ENCODE data around the gene GGTLC3.
"Not testable (repeated sequence)": the region's sequence is repeated elsewhere in the genome, so short reads cannot be mapped to it uniquely, and the experiment has no call there.

Gene GGTLC3

GRCh38 chr22:18539994-18540393, 22.0 kb upstream of the GGTLC3 start:
- not testable (repeated sequence) for H3K9me3 ChIP-seq (ENCODE audit: control insufficient read depth, low read length); H3K4me1 ChIP-seq (ENCODE audit: control insufficient read depth, insufficient read depth, low read length, poor library complexity, severe bottlenecking); H3K36me3 ChIP-seq (ENCODE audit: control insufficient read depth, insufficient read depth, low read length); H3K27ac ChIP-seq (ENCODE audit: low read depth, low read length, severe bottlenecking); H3K4me3 ChIP-seq (ENCODE audit: extremely low read depth, insufficient read depth, low read length, poor library complexity, severe bottlenecking)
- WGBS, 2 experiments (ENCODE audit: insufficient coverage in 2 of 2) = no CpG with 5 or more reads among the region's 6 CpGs

GRCh38 chr22:18534315-18534714, 16.4 kb upstream of the GGTLC3 start:
- H3K36me3 ChIP-seq (ENCODE audit: control insufficient read depth, insufficient read depth, low read length); H3K4me1 ChIP-seq (ENCODE audit: control insufficient read depth, insufficient read depth, low read length, poor library complexity, severe bottlenecking); H3K27ac ChIP-seq (ENCODE audit: low read depth, low read length, severe bottlenecking); H3K4me3 ChIP-seq (ENCODE audit: extremely low read depth, insufficient read depth, low read length, poor library complexity, severe bottlenecking); H3K9me3 ChIP-seq (ENCODE audit: control insufficient read depth, low read length): not testable (repeated sequence)
- WGBS, 2 experiments (ENCODE audit: insufficient coverage in 2 of 2) = no CpG with 5 or more reads among the region's 12 CpGs

DNA sequence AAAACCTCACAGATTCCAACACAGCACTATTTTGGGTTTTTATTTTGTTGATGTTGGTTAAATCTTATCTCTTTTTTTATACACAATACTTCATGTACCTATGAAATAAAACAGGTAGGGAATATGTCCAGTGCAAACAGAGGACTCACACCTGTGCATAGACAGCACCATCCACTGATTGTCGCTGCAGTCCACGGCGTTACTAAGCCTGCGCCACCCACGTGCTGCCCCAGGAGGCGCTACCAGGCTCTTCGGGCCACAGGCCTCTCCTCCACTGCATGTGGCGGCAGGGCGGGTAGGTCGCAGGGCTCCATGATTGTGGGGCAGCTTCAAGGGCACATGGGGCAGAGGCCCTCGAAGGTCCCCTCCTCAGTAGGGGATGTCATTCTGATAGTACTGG, 15.7 kb upstream of the GGTLC3 start:
- not testable (repeated sequence) for H3K9me3 ChIP-seq (ENCODE audit: control insufficient read depth, low read length); H3K27ac ChIP-seq (ENCODE audit: low read depth, low read length, severe bottlenecking); H3K4me1 ChIP-seq (ENCODE audit: control insufficient read depth, insufficient read depth, low read length, poor library complexity, severe bottlenecking); H3K36me3 ChIP-seq (ENCODE audit: control insufficient read depth, insufficient read depth, low read length); H3K4me3 ChIP-seq (ENCODE audit: extremely low read depth, insufficient read depth, low read length, poor library complexity, severe bottlenecking)
- whole genome bisulfite sequencing, 2 experiments (ENCODE audit: insufficient coverage in 2 of 2) = no CpG with 5 or more reads among the region's 11 CpGs

DNA sequence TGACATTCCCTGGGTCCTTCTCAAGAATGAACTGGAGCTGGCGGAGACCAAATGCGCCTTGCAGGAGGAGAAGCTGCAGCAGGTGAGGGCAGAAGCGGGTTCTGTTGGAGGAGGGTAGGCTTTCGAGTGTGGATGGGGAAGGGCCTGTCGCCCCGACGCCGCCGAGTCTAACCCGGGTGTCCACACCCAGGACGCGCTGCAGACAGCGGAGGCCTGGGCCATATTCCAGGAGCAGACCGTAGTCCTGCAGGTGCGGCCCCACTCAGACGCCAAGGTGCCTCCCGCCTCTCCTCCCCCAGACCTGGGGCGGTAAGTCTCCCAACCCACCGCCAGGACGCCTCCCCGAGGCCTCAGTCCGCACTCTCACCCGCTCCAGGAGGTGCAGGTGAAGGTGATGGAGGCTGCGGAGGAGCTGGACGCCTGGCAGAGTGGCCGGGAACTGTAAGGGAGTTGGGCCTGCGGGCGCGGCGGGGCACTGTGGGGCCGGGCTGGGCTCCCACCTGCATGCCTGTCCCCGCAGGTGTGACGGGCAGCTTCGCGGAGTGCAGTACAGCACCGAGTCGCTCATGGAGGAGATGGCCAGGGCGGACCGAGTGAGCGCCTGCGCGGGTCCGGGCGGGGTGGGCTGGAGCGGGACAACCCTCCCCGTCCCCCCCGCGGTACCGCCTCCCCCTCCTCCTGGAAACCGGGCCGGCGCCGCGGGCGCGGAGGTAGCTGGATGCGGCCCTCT, 11.6 kb upstream of the GGTLC3 start:
- WGBS, 2 experiments (ENCODE audit: insufficient coverage in 2 of 2) = no CpG with 5 or more reads among the region's 57 CpGs
- H3K27ac ChIP-seq (ENCODE audit: low read depth, low read length, severe bottlenecking); H3K4me3 ChIP-seq (ENCODE audit: extremely low read depth, insufficient read depth, low read length, poor library complexity, severe bottlenecking); H3K4me1 ChIP-seq (ENCODE audit: control insufficient read depth, insufficient read depth, low read length, poor library complexity, severe bottlenecking); H3K9me3 ChIP-seq (ENCODE audit: control insufficient read depth, low read length); H3K36me3 ChIP-seq (ENCODE audit: control insufficient read depth, insufficient read depth, low read length): not testable (repeated sequence)

DNA sequence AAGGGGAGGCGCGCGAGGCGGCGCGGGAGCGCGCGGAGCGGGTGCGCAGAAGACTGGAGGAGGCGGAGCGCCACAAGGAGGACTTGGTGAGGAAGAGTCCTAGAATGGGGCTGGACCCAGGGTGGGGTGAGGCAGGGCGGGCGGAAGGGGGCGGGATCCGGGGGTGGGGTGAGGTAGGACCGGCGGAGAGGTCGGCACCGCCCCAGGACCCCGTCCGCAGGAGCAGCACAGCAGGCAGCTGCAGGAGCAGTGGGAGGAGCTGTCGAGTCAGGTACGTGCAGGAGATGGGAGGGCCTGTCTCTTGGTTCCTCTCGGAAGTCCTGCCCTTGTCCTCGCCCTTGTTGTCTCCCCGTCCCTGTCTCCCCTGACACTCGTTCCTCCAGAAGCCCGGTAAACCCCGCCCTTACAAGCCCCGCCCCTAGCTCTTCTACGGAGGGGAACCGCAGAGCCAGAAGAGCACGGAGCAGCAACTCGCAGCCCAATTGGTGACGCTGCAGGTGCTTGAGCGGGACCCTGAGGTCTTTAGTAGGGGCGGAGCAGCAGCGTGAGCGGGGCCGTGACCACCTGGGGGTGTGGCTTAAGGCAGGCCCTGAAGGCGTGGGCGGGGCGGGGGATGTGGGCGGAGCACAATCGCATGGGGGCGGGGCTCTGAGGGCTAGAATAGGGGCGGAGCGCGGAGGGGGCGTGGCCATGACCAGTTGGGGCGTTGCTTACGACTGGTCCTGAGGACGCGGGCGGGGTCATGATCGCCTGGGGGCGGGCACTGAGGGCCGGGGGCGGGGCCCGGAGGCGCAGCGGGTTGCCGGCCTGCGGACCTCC, 10.8 kb upstream of the GGTLC3 start:
- WGBS, 2 experiments (ENCODE audit: insufficient coverage in 2 of 2) = no CpG with 5 or more reads among the region's 66 CpGs
- H3K9me3 ChIP-seq (ENCODE audit: control insufficient read depth, low read length); H3K4me1 ChIP-seq (ENCODE audit: control insufficient read depth, insufficient read depth, low read length, poor library complexity, severe bottlenecking); H3K36me3 ChIP-seq (ENCODE audit: control insufficient read depth, insufficient read depth, low read length); H3K27ac ChIP-seq (ENCODE audit: low read depth, low read length, severe bottlenecking): not testable (repeated sequence)
- peak overlapping the region; percentile 14 for H3K4me3 ChIP-seq (ENCODE audit: extremely low read depth, insufficient read depth, low read length, poor library complexity, severe bottlenecking)

- no CpG with 5 or more reads among the region's 65 CpGs for WGBS, 2 experiments (ENCODE audit: insufficient coverage in 2 of 2)
- H3K4me1 ChIP-seq (ENCODE audit: control insufficient read depth, insufficient read depth, low read length, poor library complexity, severe bottlenecking); H3K27ac ChIP-seq (ENCODE audit: low read depth, low read length, severe bottlenecking); H3K36me3 ChIP-seq (ENCODE audit: control insufficient read depth, insufficient read depth, low read length); H3K9me3 ChIP-seq (ENCODE audit: control insufficient read depth, low read length): not testable (repeated sequence)
- peak within 1 kb of the TSS; percentile 14 for H3K4me3 ChIP-seq (ENCODE audit: extremely low read depth, insufficient read depth, low read length, poor library complexity, severe bottlenecking)
Observed at GRCh38 chr22:18527752-18528596, 10.0 kb upstream of the GGTLC3 start, which contains the start of gene TMEM191B. Gene TMEM191B, plus strand, starts transcription at chr22:18527802. Its CDS starts 179 bp downstream, at chr22:18527981.

- H3K27ac ChIP-seq (ENCODE audit: low read depth, low read length, severe bottlenecking); H3K36me3 ChIP-seq (ENCODE audit: control insufficient read depth, insufficient read depth, low read length); H3K4me1 ChIP-seq (ENCODE audit: control insufficient read depth, insufficient read depth, low read length, poor library complexity, severe bottlenecking); H3K9me3 ChIP-seq (ENCODE audit: control insufficient read depth, low read length); H3K4me3 ChIP-seq (ENCODE audit: extremely low read depth, insufficient read depth, low read length, poor library complexity, severe bottlenecking): not testable (repeated sequence)
- no CpG with 5 or more reads among the region's 4 CpGs for WGBS, 2 experiments (ENCODE audit: insufficient coverage in 2 of 2)
Observed at GRCh38 chr22:18523328-18523727, 5.4 kb upstream of the GGTLC3 start.

GRCh38 chr22:18522762-18523161, 4.8 kb upstream of the GGTLC3 start:
- WGBS, 2 experiments (ENCODE audit: insufficient coverage in 2 of 2) = no CpG with 5 or more reads among the region's 6 CpGs
- H3K36me3 ChIP-seq (ENCODE audit: control insufficient read depth, insufficient read depth, low read length) = not testable (repeated sequence)

GRCh38 chr22:18513454-18513853, 4.5 kb downstream of the GGTLC3 start:
- not testable (repeated sequence) for H3K27ac ChIP-seq (ENCODE audit: low read depth, low read length, severe bottlenecking); H3K9me3 ChIP-seq (ENCODE audit: control insufficient read depth, low read length); H3K4me3 ChIP-seq (ENCODE audit: extremely low read depth, insufficient read depth, low read length, poor library complexity, severe bottlenecking); H3K4me1 ChIP-seq (ENCODE audit: control insufficient read depth, insufficient read depth, low read length, poor library complexity, severe bottlenecking); H3K36me3 ChIP-seq (ENCODE audit: control insufficient read depth, insufficient read depth, low read length)
- no CpG with 5 or more reads among the region's 10 CpGs for WGBS, 2 experiments (ENCODE audit: insufficient coverage in 2 of 2)

More at GRCh38 chr22:18522762-18523161, 4.8 kb upstream of the GGTLC3 start:
- not testable (repeated sequence) for H3K27ac ChIP-seq (ENCODE audit: low read depth, low read length, severe bottlenecking); H3K9me3 ChIP-seq (ENCODE audit: control insufficient read depth, low read length); H3K4me3 ChIP-seq (ENCODE audit: extremely low read depth, insufficient read depth, low read length, poor library complexity, severe bottlenecking); H3K4me1 ChIP-seq (ENCODE audit: control insufficient read depth, insufficient read depth, low read length, poor library complexity, severe bottlenecking)

DNA sequence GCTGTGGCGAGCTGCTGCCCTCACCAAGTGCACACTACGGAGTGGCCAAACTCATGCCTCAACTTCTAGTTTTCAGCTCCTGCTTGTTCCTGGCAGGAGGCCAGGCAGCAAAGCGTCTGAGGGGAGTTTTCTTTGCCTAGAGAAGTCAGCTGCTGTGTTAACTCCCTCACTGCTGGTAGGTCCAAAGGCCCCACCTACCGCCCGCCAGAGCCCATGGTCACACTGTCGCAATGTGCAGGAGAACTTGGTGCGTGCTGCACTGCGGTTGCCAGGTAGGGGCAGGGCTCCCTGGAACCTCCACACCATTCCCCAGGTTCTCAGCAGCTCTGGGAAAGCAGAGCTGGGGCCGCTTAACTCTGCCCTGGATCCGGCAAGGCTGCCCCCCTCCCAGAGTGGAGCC, 5.6 kb downstream of the GGTLC3 start:
- H3K4me1 ChIP-seq (ENCODE audit: control insufficient read depth, insufficient read depth, low read length, poor library complexity, severe bottlenecking); H3K36me3 ChIP-seq (ENCODE audit: control insufficient read depth, insufficient read depth, low read length); H3K4me3 ChIP-seq (ENCODE audit: extremely low read depth, insufficient read depth, low read length, poor library complexity, severe bottlenecking); H3K9me3 ChIP-seq (ENCODE audit: control insufficient read depth, low read length); H3K27ac ChIP-seq (ENCODE audit: low read depth, low read length, severe bottlenecking): not testable (repeated sequence)
- 80% methylated on average over 1 of the region's 10 CpGs; no CpG with 5 or more reads in 1 of the 2 experiments for WGBS, 2 experiments (ENCODE audit: insufficient coverage in 2 of 2)
